ENCODE results near the gene NPHP4. TPM values are rescaled to one million over a fixed set of nuclear protein-coding genes. Genes with fewer than 3 reads are reported as not detected.

The NPHP4 gene
- total RNA-seq, 1 experiment from 2014 or later, result 20.0 TPM

- no peaks in the 10 kb centered on the region for H3K9me2 ChIP-seq (ENCODE audit: insufficient read depth)
- RAD21 ChIA-PET (ENCODE audit: low non-redundant PET in 1 of 2, low total read pairs in 2 of 2, uncharacterized antibody in 2 of 2, unreplicated experiment in 2 of 2), result no interaction called here
Observed at GRCh38 chr1:5865774-5866173, 126.5 kb downstream of the NPHP4 start.

More at GRCh38 chr1:5865774-5866173, 126.5 kb downstream of the NPHP4 start:
- Histone ChIP-seq H3K4me3 (replicated peaks in 1 of 2; ENCODE audit: low read depth in 1 of 2, low read length in 2 of 2) (no peak overlapping the region), H3K27ac (ENCODE audit: low read depth, low read length) (no peak overlapping the region), H3K79me2 (ENCODE audit: insufficient read depth, low read length) (no peaks in the 10 kb centered on the region), H3K4me1 (ENCODE audit: control insufficient read depth in 1 of 2, insufficient read depth in 2 of 2, low read length in 2 of 2) (no peaks in the 10 kb centered on the region), H2AFZ (ENCODE audit: low read depth, low read length, poor library complexity, severe bottlenecking) (no peak overlapping the region), H3K4me2 (ENCODE audit: low read length) (no peak overlapping the region), H3K36me3 (ENCODE audit: control insufficient read depth in 1 of 2, insufficient read depth in 2 of 2, low read length in 2 of 2) (no peaks in the 10 kb centered on the region), H3K9ac (ENCODE audit: low read length) (no peak overlapping the region), H3K27me3 (ENCODE audit: insufficient read depth, low read length) (no peaks in the 10 kb centered on the region), H4K20me1 (ENCODE audit: insufficient read depth) (no peaks in the 10 kb centered on the region), H3K9me3 (ENCODE audit: control insufficient read depth in 1 of 2, insufficient read depth in 1 of 2, low read depth in 1 of 2, low read length in 2 of 2) (no peaks in the 10 kb centered on the region)
- TF ChIP-seq JUND (IDR thresholded peaks at IDR 0.05) (no peak), CBX3 (IDR thresholded peaks at IDR 0.05; ENCODE audit: low read depth) (no peak), SIN3A (IDR thresholded peaks at IDR 0.05; ENCODE audit: low read depth) (no peak), POLR2A (IDR thresholded peaks at IDR 0.05; ENCODE audit: borderline replicate concordance, extremely low read depth, insufficient read depth, insufficient read length) (no peak), SRF (IDR thresholded peaks at IDR 0.05; ENCODE audit: low read depth) (no peak), CEBPB (IDR thresholded peaks at IDR 0.05; ENCODE audit: low read depth) (no peak), ZNF274 (IDR thresholded peaks at IDR 0.05; ENCODE audit: low read depth, low read length) (no peak), POLR2AphosphoS5 (IDR thresholded peaks at IDR 0.05; ENCODE audit: low read depth, low read length) (no peak), EGR1 (IDR thresholded peaks at IDR 0.05; ENCODE audit: low read depth) (no peak), EZH2 (IDR thresholded peaks at IDR 0.05) (no peak), ELF1 (IDR thresholded peaks at IDR 0.05; ENCODE audit: borderline replicate concordance, low read depth) (no peak), YY1 (IDR thresholded peaks at IDR 0.05; ENCODE audit: extremely low read depth, insufficient replicate concordance, low read depth, low read length) (no peak), FOSL1 (IDR thresholded peaks at IDR 0.05; ENCODE audit: low read depth) (no peak)
- TF ChIP-seq, protein P1, sequence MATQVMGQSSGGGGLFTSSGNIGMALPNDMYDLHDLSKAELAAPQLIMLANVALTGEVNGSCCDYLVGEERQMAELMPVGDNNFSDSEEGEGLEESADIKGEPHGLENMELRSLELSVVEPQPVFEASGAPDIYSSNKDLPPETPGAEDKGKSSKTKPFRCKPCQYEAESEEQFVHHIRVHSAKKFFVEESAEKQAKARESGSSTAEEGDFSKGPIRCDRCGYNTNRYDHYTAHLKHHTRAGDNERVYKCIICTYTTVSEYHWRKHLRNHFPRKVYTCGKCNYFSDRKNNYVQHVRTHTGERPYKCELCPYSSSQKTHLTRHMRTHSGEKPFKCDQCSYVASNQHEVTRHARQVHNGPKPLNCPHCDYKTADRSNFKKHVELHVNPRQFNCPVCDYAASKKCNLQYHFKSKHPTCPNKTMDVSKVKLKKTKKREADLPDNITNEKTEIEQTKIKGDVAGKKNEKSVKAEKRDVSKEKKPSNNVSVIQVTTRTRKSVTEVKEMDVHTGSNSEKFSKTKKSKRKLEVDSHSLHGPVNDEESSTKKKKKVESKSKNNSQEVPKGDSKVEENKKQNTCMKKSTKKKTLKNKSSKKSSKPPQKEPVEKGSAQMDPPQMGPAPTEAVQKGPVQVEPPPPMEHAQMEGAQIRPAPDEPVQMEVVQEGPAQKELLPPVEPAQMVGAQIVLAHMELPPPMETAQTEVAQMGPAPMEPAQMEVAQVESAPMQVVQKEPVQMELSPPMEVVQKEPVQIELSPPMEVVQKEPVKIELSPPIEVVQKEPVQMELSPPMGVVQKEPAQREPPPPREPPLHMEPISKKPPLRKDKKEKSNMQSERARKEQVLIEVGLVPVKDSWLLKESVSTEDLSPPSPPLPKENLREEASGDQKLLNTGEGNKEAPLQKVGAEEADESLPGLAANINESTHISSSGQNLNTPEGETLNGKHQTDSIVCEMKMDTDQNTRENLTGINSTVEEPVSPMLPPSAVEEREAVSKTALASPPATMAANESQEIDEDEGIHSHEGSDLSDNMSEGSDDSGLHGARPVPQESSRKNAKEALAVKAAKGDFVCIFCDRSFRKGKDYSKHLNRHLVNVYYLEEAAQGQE (IDR thresholded peaks at IDR 0.05; ENCODE audit: low read depth), result no peak
- TF ChIP-seq, protein P2, sequence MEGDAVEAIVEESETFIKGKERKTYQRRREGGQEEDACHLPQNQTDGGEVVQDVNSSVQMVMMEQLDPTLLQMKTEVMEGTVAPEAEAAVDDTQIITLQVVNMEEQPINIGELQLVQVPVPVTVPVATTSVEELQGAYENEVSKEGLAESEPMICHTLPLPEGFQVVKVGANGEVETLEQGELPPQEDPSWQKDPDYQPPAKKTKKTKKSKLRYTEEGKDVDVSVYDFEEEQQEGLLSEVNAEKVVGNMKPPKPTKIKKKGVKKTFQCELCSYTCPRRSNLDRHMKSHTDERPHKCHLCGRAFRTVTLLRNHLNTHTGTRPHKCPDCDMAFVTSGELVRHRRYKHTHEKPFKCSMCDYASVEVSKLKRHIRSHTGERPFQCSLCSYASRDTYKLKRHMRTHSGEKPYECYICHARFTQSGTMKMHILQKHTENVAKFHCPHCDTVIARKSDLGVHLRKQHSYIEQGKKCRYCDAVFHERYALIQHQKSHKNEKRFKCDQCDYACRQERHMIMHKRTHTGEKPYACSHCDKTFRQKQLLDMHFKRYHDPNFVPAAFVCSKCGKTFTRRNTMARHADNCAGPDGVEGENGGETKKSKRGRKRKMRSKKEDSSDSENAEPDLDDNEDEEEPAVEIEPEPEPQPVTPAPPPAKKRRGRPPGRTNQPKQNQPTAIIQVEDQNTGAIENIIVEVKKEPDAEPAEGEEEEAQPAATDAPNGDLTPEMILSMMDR (IDR thresholded peaks at IDR 0.05 in 2 of 3, conservative IDR thresholded peaks at IDR 0.05 in 1 of 3; ENCODE audit: borderline replicate concordance in 1 of 3, insufficient read depth in 1 of 3, low read depth in 2 of 3, low read length in 2 of 3), result no peak
- TF ChIP-seq, protein P3, sequence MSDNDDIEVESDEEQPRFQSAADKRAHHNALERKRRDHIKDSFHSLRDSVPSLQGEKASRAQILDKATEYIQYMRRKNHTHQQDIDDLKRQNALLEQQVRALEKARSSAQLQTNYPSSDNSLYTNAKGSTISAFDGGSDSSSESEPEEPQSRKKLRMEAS (IDR thresholded peaks at IDR 0.05), result no peak
- ATAC-seq, result no peak
- BruUV-seq (replicated peaks), result no TSS peak
- POLR2A ChIA-PET, result no interaction called here
- intact Hi-C loops (cut with micrococcal nuclease), result no loop called here
- CTCF ChIA-PET, result no interaction called here
- DNase-seq (ENCODE audit: low read depth, low spot score), result no peak
